Central memory CD4-positive, alpha-beta T cell (primary cell): ENCODE data around the gene PLK5.

Source experiments
- DNase-seq: peaks from one replicate; pipeline ENCODE4 v3.0.0; 2022

PLK5 gene

GRCh38 chr19:1579222-1579621 lies 55.3 kb downstream of the PLK5 start:
- DNase-seq, result no peak

- no peak for DNase-seq
Measured at GRCh38 chr19:1580382-1580781, 56.5 kb downstream of the PLK5 start.

- DNase-seq, result no peak
Measured at GRCh38 chr19:1580957-1581356, 57.1 kb downstream of the PLK5 start.

- DNase-seq, result no peak
Measured at GRCh38 chr19:1582201-1582600, 58.3 kb downstream of the PLK5 start.

GRCh38 chr19:1584500-1585242 lies 60.8 kb downstream of the PLK5 start:
- DNase-seq, result no peak

GRCh38 chr19:1585243-1585580 lies 61.3 kb downstream of the PLK5 start:
- no peak for DNase-seq
